WTC11 (cell line): ENCODE results near the gene MYBPH. TPM values are rescaled to one million over a fixed set of nuclear protein-coding genes. Genes with fewer than 3 reads are reported as not detected.
A peak's percentile ranks its signal among the peaks of the same experiment; 100 is the strongest.

Experiments used
- ATAC-seq: fragments of 200-7000 bp; cut with Tn5 transposase; 2 replicates; pipeline ENCODE4 v1.10.0; 2021; ENCODE audit warnings: mild to moderate bottlenecking, moderate library complexity
- CTCF ChIA-PET: fragments of 300-600 bp; sonication (Branson Sonifier 250); formaldehyde crosslinking; loops from one replicate; lab custom pipeline; 2021; ENCODE audit warnings: antibody characterized with exemption; lab: Charles Lee
- POLR2A ChIA-PET: fragments of 350-600 bp; sonication (Branson Sonifier 250); formaldehyde crosslinking; loops from one replicate; lab custom pipeline; 2021; ENCODE audit warnings: antibody characterized with exemption; lab: Charles Lee
- DNase-seq: peaks from one replicate; pipeline ENCODE4 v3.0.0; 2021; ENCODE audit warnings: low spot score
- H3K27ac Mint-ChIP-seq: 2 replicates; pipeline ENCODE4 v1.8.0; 2021; ENCODE audit warnings: mixed read lengths
- H3K27me3 Mint-ChIP-seq: 2 replicates; pipeline ENCODE4 v1.8.0; 2021; ENCODE audit warnings: low read depth, mild to moderate bottlenecking, moderate library complexity, mixed read lengths
- H3K36me3 Mint-ChIP-seq: 2 replicates; pipeline ENCODE4 v1.8.0; 2021; ENCODE audit warnings: mixed read lengths
- H3K4me1 Mint-ChIP-seq: 2 replicates; pipeline ENCODE4 v1.8.0; 2022; ENCODE audit warnings: mixed read lengths
- H3K4me3 Mint-ChIP-seq: 2 replicates; pipeline ENCODE4 v1.8.0; 2021; ENCODE audit warnings: mild to moderate bottlenecking, moderate library complexity, mixed read lengths
- H3K9me3 Mint-ChIP-seq: 2 replicates; pipeline ENCODE4 v1.8.0; 2021; ENCODE audit warnings: mixed read lengths
- CREM ChIP-seq: sonication (generic); formaldehyde crosslinking; IDR thresholded peaks from 2 replicates; pipeline ENCODE4 v1.8.1; 2022; ENCODE audit warnings: mild to moderate bottlenecking, missing genetic modification reagents, moderate library complexity
- EMX1 ChIP-seq: fragments of 250-450 bp; sonication (Bioruptor Pico); IDR thresholded peaks from 2 replicates; pipeline ENCODE4 v1.8.0; 2021; ENCODE audit warnings: mild to moderate bottlenecking
- ETV6 ChIP-seq: sonication (generic); formaldehyde crosslinking; IDR thresholded peaks from 2 replicates; pipeline ENCODE4 v1.8.1; 2022; ENCODE audit warnings: mild to moderate bottlenecking, missing genetic modification reagents
- JUN ChIP-seq: sonication (generic); formaldehyde crosslinking; IDR thresholded peaks from 2 replicates; pipeline ENCODE4 v1.8.0; 2023; ENCODE audit warnings: mild to moderate bottlenecking, missing genetic modification reagents
- MXD4 ChIP-seq: fragments of 250-450 bp; sonication (Bioruptor Pico); IDR thresholded peaks from 2 replicates; pipeline ENCODE4 v1.8.0; 2021; ENCODE audit warnings: mild to moderate bottlenecking, moderate library complexity, borderline replicate concordance
- RORB ChIP-seq: fragments of 250-450 bp; sonication (Bioruptor Pico); IDR thresholded peaks from 2 replicates; pipeline ENCODE4 v1.9.0; 2021; ENCODE audit warnings: mild to moderate bottlenecking
- SOX15 ChIP-seq: fragments of 250-450 bp; sonication (Bioruptor Pico); IDR thresholded peaks from 2 replicates; pipeline ENCODE4 v1.9.0; 2021; ENCODE audit warnings: mild to moderate bottlenecking
- ZNF219 ChIP-seq: sonication (generic); formaldehyde crosslinking; IDR thresholded peaks from 2 replicates; pipeline ENCODE4 v1.8.0; 2023; ENCODE audit warnings: missing genetic modification reagents, mild to moderate bottlenecking, borderline replicate concordance
- ZNF232 ChIP-seq: sonication (generic); formaldehyde crosslinking; IDR thresholded peaks from 2 replicates; pipeline ENCODE4 v1.8.0; 2022; ENCODE audit warnings: mild to moderate bottlenecking, missing genetic modification reagents
- total RNA-seq: library from RNA; stranded (reverse); gene quantifications from 3 replicates; pipeline ENCODE4 v1.2.3, GENCODE V29; 2021
- TF ChIP-seq, protein P1 (sequence below): fragments of 250-450 bp; sonication (Bioruptor Pico); IDR thresholded peaks from 2 replicates; pipeline ENCODE4 v1.9.0; 2021; ENCODE audit warnings: moderate library complexity, mild to moderate bottlenecking, inconsistent platforms, borderline replicate concordance
- TF ChIP-seq, protein P2 (sequence below): fragments of 250-450 bp; sonication (Bioruptor Pico); IDR thresholded peaks from 2 replicates; pipeline ENCODE4 v1.9.0; 2021; ENCODE audit warnings: mild to moderate bottlenecking
- TF ChIP-seq, protein P3 (sequence below): fragments of 250-450 bp; sonication (Bioruptor Pico); IDR thresholded peaks from 2 replicates; pipeline ENCODE4 v1.9.0; 2021; ENCODE audit warnings: mild to moderate bottlenecking
- TF ChIP-seq, protein P4 (sequence below): sonication (generic); formaldehyde crosslinking; IDR thresholded peaks from 2 replicates; pipeline ENCODE4 v1.8.1; 2022; ENCODE audit warnings: low read depth, missing genetic modification reagents, borderline replicate concordance
- TF ChIP-seq, protein P5 (sequence below): sonication (generic); formaldehyde crosslinking; IDR thresholded peaks from 2 replicates; pipeline ENCODE4 v1.8.0; 2022; ENCODE audit warnings: mild to moderate bottlenecking, missing genetic modification reagents
- TF ChIP-seq, protein P6 (sequence below): sonication (generic); formaldehyde crosslinking; IDR thresholded peaks from 2 replicates; pipeline ENCODE4 v1.8.0; 2022; ENCODE audit warnings: missing genetic modification reagents
- TF ChIP-seq, protein P7 (sequence below): fragments of 200-600 bp; IDR thresholded peaks from 2 replicates; pipeline ENCODE4 v1.8.0; 2022; ENCODE audit warnings: antibody characterized with exemption

MYBPH gene
- total RNA-seq, 1 experiment from 2014 or later: not detected

DNA sequence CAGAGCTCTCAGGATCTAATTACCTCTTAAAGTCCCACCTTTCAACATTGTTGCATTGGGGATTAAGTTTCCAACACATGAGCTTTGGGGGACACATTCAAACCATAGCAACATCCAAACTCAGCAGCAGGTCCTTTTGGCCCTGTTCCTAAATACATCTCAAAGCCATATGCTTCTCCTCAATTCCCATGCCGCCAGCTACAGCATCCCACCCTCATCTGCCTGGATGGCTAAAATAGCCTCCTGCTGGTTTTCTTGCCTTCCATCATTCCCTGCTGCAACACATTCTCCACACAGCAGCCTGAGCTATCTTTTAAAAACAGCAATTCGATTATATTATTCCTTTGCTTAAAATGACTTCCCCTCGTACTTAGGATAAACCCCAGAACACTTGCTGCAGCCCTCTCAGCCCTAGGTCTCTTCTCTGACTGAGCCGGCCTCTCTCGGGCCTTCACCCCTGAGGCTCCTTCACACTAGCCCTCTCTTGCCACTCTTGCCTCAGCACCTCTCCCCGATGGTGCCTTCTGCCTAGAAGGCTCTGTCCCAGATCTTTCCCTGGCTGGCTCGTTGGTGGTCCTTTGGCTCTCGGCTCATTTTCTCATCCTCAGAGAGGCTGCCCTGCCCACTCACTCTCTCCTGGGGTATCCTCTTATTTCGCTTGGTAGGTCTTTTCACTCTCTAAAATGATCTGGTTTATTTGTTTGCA is 16.5 kb downstream of the MYBPH start:
- H3K4me3 Mint-ChIP-seq: no peak overlapping the region
- no peaks in the 10 kb centered on the region; the same call in none of the 2 replicates for H3K27me3 Mint-ChIP-seq
- DNase-seq (no peak), ATAC-seq (no peak)
- peaks cover 13% of the 10 kb centered on the region for H3K9me3 Mint-ChIP-seq
- POLR2A ChIA-PET: no interaction called here
- CTCF ChIA-PET: interaction anchor here (0.5 to 2.1 kb wide), 7 partner anchors 10 to 97 kb away, joined by 3 to 8 read pairs (median 4); partner anchors contain the start of gene ADORA1
- peaks cover 3% of the 10 kb centered on the region; the same call in 1 of the 2 replicates for H3K36me3 Mint-ChIP-seq
- TF ChIP-seq EMX1 (CRISPR knock-in tag): no peak
- TF ChIP-seq, protein P1, sequence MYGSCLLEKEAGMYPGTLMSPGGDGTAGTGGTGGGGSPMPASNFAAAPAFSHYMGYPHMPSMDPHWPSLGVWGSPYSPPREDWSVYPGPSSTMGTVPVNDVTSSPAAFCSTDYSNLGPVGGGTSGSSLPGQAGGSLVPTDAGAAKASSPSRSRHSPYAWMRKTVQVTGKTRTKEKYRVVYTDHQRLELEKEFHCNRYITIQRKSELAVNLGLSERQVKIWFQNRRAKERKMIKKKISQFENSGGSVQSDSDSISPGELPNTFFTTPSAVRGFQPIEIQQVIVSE (CRISPR knock-in tag): no peak
- TF ChIP-seq MXD4 (CRISPR knock-in tag): no peak
- TF ChIP-seq, protein P2, sequence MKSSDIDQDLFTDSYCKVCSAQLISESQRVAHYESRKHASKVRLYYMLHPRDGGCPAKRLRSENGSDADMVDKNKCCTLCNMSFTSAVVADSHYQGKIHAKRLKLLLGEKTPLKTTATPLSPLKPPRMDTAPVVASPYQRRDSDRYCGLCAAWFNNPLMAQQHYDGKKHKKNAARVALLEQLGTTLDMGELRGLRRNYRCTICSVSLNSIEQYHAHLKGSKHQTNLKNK (CRISPR knock-in tag): no peak
- TF ChIP-seq, protein P3, sequence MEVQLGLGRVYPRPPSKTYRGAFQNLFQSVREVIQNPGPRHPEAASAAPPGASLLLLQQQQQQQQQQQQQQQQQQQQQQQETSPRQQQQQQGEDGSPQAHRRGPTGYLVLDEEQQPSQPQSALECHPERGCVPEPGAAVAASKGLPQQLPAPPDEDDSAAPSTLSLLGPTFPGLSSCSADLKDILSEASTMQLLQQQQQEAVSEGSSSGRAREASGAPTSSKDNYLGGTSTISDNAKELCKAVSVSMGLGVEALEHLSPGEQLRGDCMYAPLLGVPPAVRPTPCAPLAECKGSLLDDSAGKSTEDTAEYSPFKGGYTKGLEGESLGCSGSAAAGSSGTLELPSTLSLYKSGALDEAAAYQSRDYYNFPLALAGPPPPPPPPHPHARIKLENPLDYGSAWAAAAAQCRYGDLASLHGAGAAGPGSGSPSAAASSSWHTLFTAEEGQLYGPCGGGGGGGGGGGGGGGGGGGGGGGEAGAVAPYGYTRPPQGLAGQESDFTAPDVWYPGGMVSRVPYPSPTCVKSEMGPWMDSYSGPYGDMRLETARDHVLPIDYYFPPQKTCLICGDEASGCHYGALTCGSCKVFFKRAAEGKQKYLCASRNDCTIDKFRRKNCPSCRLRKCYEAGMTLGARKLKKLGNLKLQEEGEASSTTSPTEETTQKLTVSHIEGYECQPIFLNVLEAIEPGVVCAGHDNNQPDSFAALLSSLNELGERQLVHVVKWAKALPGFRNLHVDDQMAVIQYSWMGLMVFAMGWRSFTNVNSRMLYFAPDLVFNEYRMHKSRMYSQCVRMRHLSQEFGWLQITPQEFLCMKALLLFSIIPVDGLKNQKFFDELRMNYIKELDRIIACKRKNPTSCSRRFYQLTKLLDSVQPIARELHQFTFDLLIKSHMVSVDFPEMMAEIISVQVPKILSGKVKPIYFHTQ: no peak
- no peak for TF ChIP-seq CREM
- H3K4me1 Mint-ChIP-seq: peaks cover 11% of the 10 kb centered on the region
- peak overlapping the region; percentile 3; the same call in 1 of the 2 replicates for H3K27ac Mint-ChIP-seq

DNA sequence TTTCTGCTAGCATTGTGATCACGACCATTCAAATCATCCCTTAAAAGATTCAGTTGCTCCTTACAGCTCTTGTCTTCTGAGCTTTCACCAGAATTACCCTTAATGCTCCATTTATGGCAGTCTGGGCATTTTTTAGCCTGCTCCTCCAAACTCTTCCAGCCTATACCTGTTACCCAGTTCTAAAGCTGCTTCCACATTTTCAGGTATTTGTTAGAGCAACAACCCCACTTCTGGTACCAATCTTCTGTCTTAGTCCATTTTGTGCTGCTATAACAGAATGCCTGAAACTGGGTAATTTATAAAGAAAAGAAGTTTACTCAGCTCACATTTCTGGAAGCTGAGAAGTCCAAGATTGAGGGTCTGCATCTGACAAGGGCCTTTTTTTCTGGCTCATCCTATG is 17.2 kb downstream of the MYBPH start:
- DNase-seq: no peak
- TF ChIP-seq SOX15 (CRISPR knock-in tag): no peak
- TF ChIP-seq, protein P4, sequence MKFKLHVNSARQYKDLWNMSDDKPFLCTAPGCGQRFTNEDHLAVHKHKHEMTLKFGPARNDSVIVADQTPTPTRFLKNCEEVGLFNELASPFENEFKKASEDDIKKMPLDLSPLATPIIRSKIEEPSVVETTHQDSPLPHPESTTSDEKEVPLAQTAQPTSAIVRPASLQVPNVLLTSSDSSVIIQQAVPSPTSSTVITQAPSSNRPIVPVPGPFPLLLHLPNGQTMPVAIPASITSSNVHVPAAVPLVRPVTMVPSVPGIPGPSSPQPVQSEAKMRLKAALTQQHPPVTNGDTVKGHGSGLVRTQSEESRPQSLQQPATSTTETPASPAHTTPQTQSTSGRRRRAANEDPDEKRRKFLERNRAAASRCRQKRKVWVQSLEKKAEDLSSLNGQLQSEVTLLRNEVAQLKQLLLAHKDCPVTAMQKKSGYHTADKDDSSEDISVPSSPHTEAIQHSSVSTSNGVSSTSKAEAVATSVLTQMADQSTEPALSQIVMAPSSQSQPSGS: no peak
- TF ChIP-seq ETV6 (CRISPR knock-in tag): no peak
- TF ChIP-seq, protein P5, sequence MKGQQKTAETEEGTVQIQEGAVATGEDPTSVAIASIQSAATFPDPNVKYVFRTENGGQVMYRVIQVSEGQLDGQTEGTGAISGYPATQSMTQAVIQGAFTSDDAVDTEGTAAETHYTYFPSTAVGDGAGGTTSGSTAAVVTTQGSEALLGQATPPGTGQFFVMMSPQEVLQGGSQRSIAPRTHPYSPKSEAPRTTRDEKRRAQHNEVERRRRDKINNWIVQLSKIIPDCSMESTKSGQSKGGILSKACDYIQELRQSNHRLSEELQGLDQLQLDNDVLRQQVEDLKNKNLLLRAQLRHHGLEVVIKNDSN (CRISPR knock-in tag): no peak
- TF ChIP-seq, protein P2 (CRISPR knock-in tag): no peak
- peaks cover 18% of the 10 kb centered on the region for H3K4me1 Mint-ChIP-seq

DNA sequence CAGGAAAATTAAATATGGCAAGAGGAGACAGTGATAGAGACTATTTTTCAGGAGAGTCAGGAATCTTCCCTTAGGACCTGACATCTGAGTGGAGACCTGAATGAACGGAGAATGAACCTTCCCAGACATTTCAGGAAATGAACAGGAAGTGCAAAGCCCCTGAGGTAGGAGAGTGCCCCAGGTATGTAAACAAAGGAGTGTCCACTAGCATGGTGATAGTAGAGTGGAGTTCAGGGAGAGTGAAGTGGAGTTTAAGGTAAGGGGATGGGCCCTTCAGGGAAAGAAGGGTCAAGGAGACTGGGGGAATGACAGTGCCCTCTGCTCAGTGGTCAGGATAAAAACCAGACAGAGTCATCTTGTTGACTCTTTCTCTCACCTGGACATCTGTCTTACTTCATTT is 19.3 kb downstream of the MYBPH start:
- H3K4me1 Mint-ChIP-seq: peaks cover 38% of the 10 kb centered on the region
- no peaks in the 10 kb centered on the region; the same call in none of the 2 replicates for H3K27me3 Mint-ChIP-seq
- H3K4me3 Mint-ChIP-seq: no peak overlapping the region
- H3K36me3 Mint-ChIP-seq: peaks cover 3% of the 10 kb centered on the region; the same call in 1 of the 2 replicates
- no peak for ATAC-seq
- TF ChIP-seq ZNF219 (CRISPR knock-in tag) (no peak), ZNF232 (CRISPR knock-in tag) (no peak), RORB (CRISPR knock-in tag) (no peak), JUN (CRISPR knock-in tag) (no peak)
- TF ChIP-seq, protein P5 (CRISPR knock-in tag): no peak
- TF ChIP-seq, protein P6, sequence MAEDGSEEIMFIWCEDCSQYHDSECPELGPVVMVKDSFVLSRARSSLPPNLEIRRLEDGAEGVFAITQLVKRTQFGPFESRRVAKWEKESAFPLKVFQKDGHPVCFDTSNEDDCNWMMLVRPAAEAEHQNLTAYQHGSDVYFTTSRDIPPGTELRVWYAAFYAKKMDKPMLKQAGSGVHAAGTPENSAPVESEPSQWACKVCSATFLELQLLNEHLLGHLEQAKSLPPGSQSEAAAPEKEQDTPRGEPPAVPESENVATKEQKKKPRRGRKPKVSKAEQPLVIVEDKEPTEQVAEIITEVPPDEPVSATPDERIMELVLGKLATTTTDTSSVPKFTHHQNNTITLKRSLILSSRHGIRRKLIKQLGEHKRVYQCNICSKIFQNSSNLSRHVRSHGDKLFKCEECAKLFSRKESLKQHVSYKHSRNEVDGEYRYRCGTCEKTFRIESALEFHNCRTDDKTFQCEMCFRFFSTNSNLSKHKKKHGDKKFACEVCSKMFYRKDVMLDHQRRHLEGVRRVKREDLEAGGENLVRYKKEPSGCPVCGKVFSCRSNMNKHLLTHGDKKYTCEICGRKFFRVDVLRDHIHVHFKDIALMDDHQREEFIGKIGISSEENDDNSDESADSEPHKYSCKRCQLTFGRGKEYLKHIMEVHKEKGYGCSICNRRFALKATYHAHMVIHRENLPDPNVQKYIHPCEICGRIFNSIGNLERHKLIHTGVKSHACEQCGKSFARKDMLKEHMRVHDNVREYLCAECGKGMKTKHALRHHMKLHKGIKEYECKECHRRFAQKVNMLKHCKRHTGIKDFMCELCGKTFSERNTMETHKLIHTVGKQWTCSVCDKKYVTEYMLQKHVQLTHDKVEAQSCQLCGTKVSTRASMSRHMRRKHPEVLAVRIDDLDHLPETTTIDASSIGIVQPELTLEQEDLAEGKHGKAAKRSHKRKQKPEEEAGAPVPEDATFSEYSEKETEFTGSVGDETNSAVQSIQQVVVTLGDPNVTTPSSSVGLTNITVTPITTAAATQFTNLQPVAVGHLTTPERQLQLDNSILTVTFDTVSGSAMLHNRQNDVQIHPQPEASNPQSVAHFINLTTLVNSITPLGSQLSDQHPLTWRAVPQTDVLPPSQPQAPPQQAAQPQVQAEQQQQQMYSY: no peak
- TF ChIP-seq, protein P7, sequence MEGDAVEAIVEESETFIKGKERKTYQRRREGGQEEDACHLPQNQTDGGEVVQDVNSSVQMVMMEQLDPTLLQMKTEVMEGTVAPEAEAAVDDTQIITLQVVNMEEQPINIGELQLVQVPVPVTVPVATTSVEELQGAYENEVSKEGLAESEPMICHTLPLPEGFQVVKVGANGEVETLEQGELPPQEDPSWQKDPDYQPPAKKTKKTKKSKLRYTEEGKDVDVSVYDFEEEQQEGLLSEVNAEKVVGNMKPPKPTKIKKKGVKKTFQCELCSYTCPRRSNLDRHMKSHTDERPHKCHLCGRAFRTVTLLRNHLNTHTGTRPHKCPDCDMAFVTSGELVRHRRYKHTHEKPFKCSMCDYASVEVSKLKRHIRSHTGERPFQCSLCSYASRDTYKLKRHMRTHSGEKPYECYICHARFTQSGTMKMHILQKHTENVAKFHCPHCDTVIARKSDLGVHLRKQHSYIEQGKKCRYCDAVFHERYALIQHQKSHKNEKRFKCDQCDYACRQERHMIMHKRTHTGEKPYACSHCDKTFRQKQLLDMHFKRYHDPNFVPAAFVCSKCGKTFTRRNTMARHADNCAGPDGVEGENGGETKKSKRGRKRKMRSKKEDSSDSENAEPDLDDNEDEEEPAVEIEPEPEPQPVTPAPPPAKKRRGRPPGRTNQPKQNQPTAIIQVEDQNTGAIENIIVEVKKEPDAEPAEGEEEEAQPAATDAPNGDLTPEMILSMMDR: no peak
- TF ChIP-seq, all 79 proteins: peak for 0
- CTCF ChIA-PET: no interaction called here
- no peak overlapping the region for H3K27ac Mint-ChIP-seq
- peaks cover 13% of the 10 kb centered on the region for H3K9me3 Mint-ChIP-seq
- no peak for DNase-seq
- POLR2A ChIA-PET: no interaction called here

More for the DNA sequence above, 17.2 kb downstream of the MYBPH start:
- Mint-ChIP-seq H3K4me3 (no peak overlapping the region), H3K36me3 (peaks cover 3% of the 10 kb centered on the region; the same call in 1 of the 2 replicates), H3K27ac (no peak overlapping the region), H3K27me3 (no peaks in the 10 kb centered on the region; the same call in none of the 2 replicates), H3K9me3 (peaks cover 13% of the 10 kb centered on the region)
- CTCF ChIA-PET: interaction anchor here (1.1 to 1.3 kb wide), 4 partner anchors 11 to 31 kb away, joined by 3 to 5 read pairs (median 4); partner anchors contain the start of gene ADORA1
- no peak for ATAC-seq
- POLR2A ChIA-PET: no interaction called here
